ENCODE data around the gene REM2. TPM values are rescaled to one million over a fixed set of nuclear protein-coding genes. Genes with fewer than 3 reads are reported as not detected.
"Not testable (repeated sequence)": the region's sequence is repeated elsewhere in the genome, so short reads cannot be mapped to it uniquely, and the experiment has no call there.

Gene REM2
- polyA plus RNA-seq, 1 of the 3 experiments (the other 2 are of a cell fraction) = 0.26 TPM

GRCh38 chr14:22852940-22853767 lies 29.9 kb upstream of the REM2 start:
- Histone ChIP-seq H3K9me3 (no peaks in the 10 kb centered on the region), H3K4me1 (ENCODE audit: control insufficient read depth in 1 of 2, insufficient read depth in 2 of 2, low read depth in 1 of 2, low read length in 1 of 2) (peaks cover 25 to 30% of the 10 kb centered on the region in 2 experiments), H4K20me1 (ENCODE audit: insufficient read depth) (no peaks in the 10 kb centered on the region), H3K4me2 (peak overlapping the region; percentile 98), H3K9ac (peak overlapping the region; percentile 67), H3K27ac (ENCODE audit: low read depth in 2 of 2, low read length in 1 of 2) (no peak overlapping the region; a peak in 1 of 4 replicates), H2AFZ (ENCODE audit: low read depth) (peak overlapping the region; percentile 98), H3F3A (replicated peaks; ENCODE audit: insufficient read depth) (peaks cover 14% of the 10 kb centered on the region), H3K79me2 (ENCODE audit: insufficient read depth) (no peaks in the 10 kb centered on the region), H3K9me2 (no peaks in the 10 kb centered on the region), H3K36me3 (replicated peaks in 1 of 2; ENCODE audit: control insufficient read depth in 1 of 2, insufficient read depth in 2 of 2, low read length in 1 of 2) (no peaks in the 10 kb centered on the region), H3K4me3 (ENCODE audit: low read depth in 2 of 2, low read length in 1 of 2) (peak overlapping the region; percentile 52 to 63), H3K27me3 (ENCODE audit: insufficient read depth) (no peaks in the 10 kb centered on the region)
- DNase-seq = peak; percentile 85
- ChIA-PET POLR2A (interaction anchor here (0.6 to 1.3 kb wide), 5 partner anchors 30 to 1806 kb away, joined by 3 to 7 read pairs (median 3); no protein-coding TSS in a partner anchor), CTCF (interaction anchor here (0.7 to 18.5 kb wide), 58 partner anchors 8 to 465 kb away, joined by 3 to 472 read pairs (median 5); partner anchors contain the start of genes HAUS4, LRP10, MMP14 and MRPL52)
- 0% methylated on average over 13 of the region's 20 CpGs for WGBS (ENCODE audit: low lambda C conversion rate)
- TF ChIP-seq SMC3 (IDR thresholded peaks at IDR 0.05; ENCODE audit: low read depth, low read length) (peak; percentile 97), JUND (IDR thresholded peaks at IDR 0.05) (no peak), IRF3 (IDR thresholded peaks at IDR 0.05; ENCODE audit: low read depth, low read length) (no peak), NRF1 (IDR thresholded peaks at IDR 0.05; ENCODE audit: low read depth, low read length) (0 out of 2 replicates have a peak, but pooled peaks have one; percentile 30), RCOR1 (IDR thresholded peaks at IDR 0.05; ENCODE audit: low read length) (no peak), CTCF (IDR thresholded peaks at IDR 0.05) (peak; percentile 92), MEF2A (IDR thresholded peaks at IDR 0.05; ENCODE audit: borderline replicate concordance, low read depth) (no peak), FOXM1 (IDR thresholded peaks at IDR 0.05; ENCODE audit: low read depth) (no peak), FOXJ3 (CRISPR knock-in tag; IDR thresholded peaks at IDR 0.05) (no peak), ZBTB33 (IDR thresholded peaks at IDR 0.05; ENCODE audit: borderline replicate concordance, low read depth) (no peak), RAD21 (IDR thresholded peaks at IDR 0.05; ENCODE audit: low read length) (peak; percentile 97), TAF1 (IDR thresholded peaks at IDR 0.05; ENCODE audit: borderline replicate concordance, low read depth, low read length) (no peak), MXI1 (IDR thresholded peaks at IDR 0.05; ENCODE audit: low read depth, low read length) (peak; percentile 78), YY1 (IDR thresholded peaks at IDR 0.05; ENCODE audit: low read depth) (peak; percentile 49; the same call in 1 of the 2 replicates), EZH2phosphoT487 (IDR thresholded peaks at IDR 0.05; ENCODE audit: borderline replicate concordance, low read depth) (no peak), SIN3A (IDR thresholded peaks at IDR 0.05; ENCODE audit: borderline replicate concordance, low read depth, low read length) (peak; percentile 60; the same call in 1 of the 2 replicates)

- ChIA-PET POLR2A (interaction anchor here (0.6 to 1.3 kb wide), 2 partner anchors 17 to 43 kb away, joined by 3 read pairs; no protein-coding TSS in a partner anchor), CTCF (interaction anchor here (1.0 to 18.5 kb wide), 28 partner anchors 9 to 466 kb away, joined by 3 to 472 read pairs (median 7); partner anchors contain the start of genes HAUS4, LRP10, MMP14 and MRPL52)
- H3K79me2 ChIP-seq (ENCODE audit: insufficient read depth); H3K9me2 ChIP-seq; H3K4me2 ChIP-seq; DNase-seq; H3K36me3 ChIP-seq (replicated peaks in 1 of 2; ENCODE audit: control insufficient read depth in 1 of 2, insufficient read depth in 2 of 2, low read length in 1 of 2); H3K4me3 ChIP-seq (ENCODE audit: low read depth in 2 of 2, low read length in 1 of 2); H3K27me3 ChIP-seq (ENCODE audit: insufficient read depth); H3K9me3 ChIP-seq; H4K20me1 ChIP-seq (ENCODE audit: insufficient read depth); H3K9ac ChIP-seq; H3K27ac ChIP-seq (ENCODE audit: low read depth in 2 of 2, low read length in 1 of 2); H2AFZ ChIP-seq (ENCODE audit: low read depth): not testable (repeated sequence)
- WGBS (ENCODE audit: low lambda C conversion rate) = 88% methylated on average over 11 of the region's 11 CpGs
- Histone ChIP-seq H3K4me1 (ENCODE audit: control insufficient read depth in 1 of 2, insufficient read depth in 2 of 2, low read depth in 1 of 2, low read length in 1 of 2) (peaks cover 14 to 19% of the 10 kb centered on the region in 2 experiments; a peak in 3 of 4 replicates), H3F3A (replicated peaks; ENCODE audit: insufficient read depth) (peaks cover 11% of the 10 kb centered on the region)
These were observed 28.7 kb upstream of the REM2 start for GRCh38 chr14:22854296-22854695.
